Stimulated activated naive B cell treated with anti-CD40 and anti-IgM and Interleukin-4, amounts not matched to agents 10 μg/mL and 1 μg/mL and 100 μg/mL, for 72 hours (primary cell): ENCODE measurements around the gene SEC62.

ENCODE experiments used
- ATAC-seq, 2 donors: fragments of 150-1000 bp; cut with Tn5 transposase; replicated peaks; 2 replicates each; pipeline ENCODE4 v1.10.0; 2021; ENCODE audit warnings: moderate library complexity in 1 of 2
- DNase-seq: peaks from one replicate; pipeline ENCODE4 v3.0.0; 2021
- H3K27ac Mint-ChIP-seq: one replicate; pipeline ENCODE4 v1.8.0; 2022; ENCODE audit warnings: mild to moderate bottlenecking, mixed read lengths
- H3K27me3 Mint-ChIP-seq, 2 donors: one replicate each; pipeline ENCODE4 v1.8.0; 2022; ENCODE audit warnings: mixed read lengths in 2 of 2
- H3K36me3 Mint-ChIP-seq, 2 donors: one replicate each; pipeline ENCODE4 v1.8.0; 2022; ENCODE audit warnings: mixed read lengths in 2 of 2, mild to moderate bottlenecking in 1 of 2
- H3K4me1 Mint-ChIP-seq, 2 donors: one replicate each; pipeline ENCODE4 v1.8.0; 2022; ENCODE audit warnings: mixed read lengths in 2 of 2, mild to moderate bottlenecking in 1 of 2
- H3K4me3 Mint-ChIP-seq, 2 donors: one replicate each; pipeline ENCODE4 v1.8.0; 2022; ENCODE audit warnings: mild to moderate bottlenecking in 2 of 2, mixed read lengths in 2 of 2, moderate library complexity in 1 of 2
- H3K9me3 Mint-ChIP-seq, 2 donors: one replicate each; pipeline ENCODE4 v1.8.0; 2022; ENCODE audit warnings: mixed read lengths in 2 of 2, mild to moderate bottlenecking in 1 of 2

SEC62 gene

GRCh38 chr3:169966428-169966950, at the start of gene SEC62:
Gene SEC62 (plus strand): TSS chr3:169966807. CDS start chr3:169966823, 16 bp downstream.
- peak within 1 kb of the TSS; percentile 100 for H3K27ac Mint-ChIP-seq
- ATAC-seq: peak; percentile 87 to 91
- H3K4me1 Mint-ChIP-seq: peaks cover 29 to 79% of the 10 kb centered on the region in 2 donors
- peak within 1 kb of the TSS; percentile 96 to 99 for H3K4me3 Mint-ChIP-seq
- H3K36me3 Mint-ChIP-seq: peaks cover 19 to 38% of the 10 kb centered on the region in 2 donors
- DNase-seq: peak; percentile 92
- H3K9me3 Mint-ChIP-seq: peaks cover 7 to 15% of the 10 kb centered on the region in 2 donors
- H3K27me3 Mint-ChIP-seq: no peaks in the 10 kb centered on the region

GRCh38 chr3:169923189-169923588, 43.4 kb upstream of the SEC62 start:
- no peak overlapping the region for H3K27ac Mint-ChIP-seq
- no peaks in the 10 kb centered on the region for H3K4me1 Mint-ChIP-seq
- no peaks in the 10 kb centered on the region for H3K36me3 Mint-ChIP-seq
- DNase-seq: no peak
- no peak overlapping the region for H3K4me3 Mint-ChIP-seq
- H3K27me3 Mint-ChIP-seq: no peaks in the 10 kb centered on the region
- ATAC-seq: no peak
- no peaks in the 10 kb centered on the region for H3K9me3 Mint-ChIP-seq

GRCh38 chr3:169923831-169924230, 42.8 kb upstream of the SEC62 start:
- no peak overlapping the region for H3K4me3 Mint-ChIP-seq
- H3K9me3 Mint-ChIP-seq: no peaks in the 10 kb centered on the region
- ATAC-seq (no peak), DNase-seq (no peak)
- H3K27me3 Mint-ChIP-seq: no peaks in the 10 kb centered on the region
- H3K36me3 Mint-ChIP-seq: no peaks in the 10 kb centered on the region
- no peaks in the 10 kb centered on the region for H3K4me1 Mint-ChIP-seq
- H3K27ac Mint-ChIP-seq: peak overlapping the region; percentile 33

GRCh38 chr3:169929830-169930519, 36.6 kb upstream of the SEC62 start:
- H3K4me1 Mint-ChIP-seq: peaks cover 37 to 50% of the 10 kb centered on the region in 2 donors
- peaks cover 3 to 5% of the 10 kb centered on the region in 2 donors for H3K36me3 Mint-ChIP-seq
- H3K27ac Mint-ChIP-seq: peak overlapping the region; percentile 38
- no peak for DNase-seq
- peak; percentile 32 to 38 for ATAC-seq
- no peaks in the 10 kb centered on the region for H3K27me3 Mint-ChIP-seq
- peaks cover 2 to 7% of the 10 kb centered on the region in 2 donors for H3K9me3 Mint-ChIP-seq
- no peak overlapping the region for H3K4me3 Mint-ChIP-seq

- DNase-seq (no peak), ATAC-seq (no peak)
- Mint-ChIP-seq H3K4me3 (peak overlapping the region in 1 of 2 donors; percentile 53), H3K27me3 (no peaks in the 10 kb centered on the region), H3K9me3 (peaks cover 2 to 7% of the 10 kb centered on the region in 2 donors), H3K4me1 (peaks cover 43 to 59% of the 10 kb centered on the region in 2 donors), H3K27ac (peak overlapping the region; percentile 38), H3K36me3 (peaks cover 3 to 5% of the 10 kb centered on the region in 2 donors)
Observed at GRCh38 chr3:169930843-169931242, 35.8 kb upstream of the SEC62 start.

GRCh38 chr3:169931747-169932520, 34.7 kb upstream of the SEC62 start:
- H3K9me3 Mint-ChIP-seq: peaks cover 2 to 7% of the 10 kb centered on the region in 2 donors
- no peaks in the 10 kb centered on the region for H3K27me3 Mint-ChIP-seq
- H3K36me3 Mint-ChIP-seq: peaks cover 3 to 5% of the 10 kb centered on the region in 2 donors
- H3K4me1 Mint-ChIP-seq: peaks cover 44 to 62% of the 10 kb centered on the region in 2 donors
- peak overlapping the region; percentile 96 for H3K27ac Mint-ChIP-seq
- peak overlapping the region; percentile 66 to 68 for H3K4me3 Mint-ChIP-seq
- ATAC-seq (peak; percentile 92 to 94), DNase-seq (peak; percentile 87)

GRCh38 chr3:169939320-169939719, 27.3 kb upstream of the SEC62 start:
- Mint-ChIP-seq H3K9me3 (peaks cover 0 to 8% of the 10 kb centered on the region in 2 donors), H3K27ac (peak overlapping the region; percentile 96), H3K4me1 (peaks cover 43 to 76% of the 10 kb centered on the region in 2 donors), H3K4me3 (peak overlapping the region; percentile 73 to 80), H3K27me3 (no peaks in the 10 kb centered on the region), H3K36me3 (peaks cover 18 to 19% of the 10 kb centered on the region in 2 donors)
- ATAC-seq (peak; percentile 10 to 22), DNase-seq (no peak)

GRCh38 chr3:169939751-169940150, 26.9 kb upstream of the SEC62 start:
- Mint-ChIP-seq H3K27me3 (no peaks in the 10 kb centered on the region), H3K27ac (peak overlapping the region; percentile 97), H3K9me3 (peaks cover 0 to 8% of the 10 kb centered on the region in 2 donors), H3K36me3 (peaks cover 17 to 18% of the 10 kb centered on the region in 2 donors), H3K4me1 (peaks cover 43 to 74% of the 10 kb centered on the region in 2 donors), H3K4me3 (peak overlapping the region; percentile 73 to 82)
- DNase-seq (no peak), ATAC-seq (peak; percentile 22 to 25)

GRCh38 chr3:169940470-169941181, 26.0 kb upstream of the SEC62 start:
- Mint-ChIP-seq H3K27ac (peak overlapping the region; percentile 97), H3K27me3 (no peaks in the 10 kb centered on the region), H3K4me3 (peak overlapping the region; percentile 73 to 82), H3K36me3 (peaks cover 18 to 19% of the 10 kb centered on the region in 2 donors), H3K4me1 (peaks cover 42 to 74% of the 10 kb centered on the region in 2 donors), H3K9me3 (peaks cover 0 to 8% of the 10 kb centered on the region in 2 donors)
- ATAC-seq (peak; percentile 65 to 75), DNase-seq (peak; percentile 50)

GRCh38 chr3:169945313-169945712, 21.3 kb upstream of the SEC62 start:
- Mint-ChIP-seq H3K4me1 (peaks cover 53 to 84% of the 10 kb centered on the region in 2 donors), H3K27ac (peak overlapping the region; percentile 98), H3K4me3 (peak overlapping the region; percentile 30 to 71), H3K9me3 (peaks cover 2 to 4% of the 10 kb centered on the region in 2 donors), H3K27me3 (no peaks in the 10 kb centered on the region), H3K36me3 (peaks cover 12 to 17% of the 10 kb centered on the region in 2 donors)
- DNase-seq (peak; percentile 87), ATAC-seq (peak; percentile 87 to 90)

- H3K4me3 Mint-ChIP-seq: no peak overlapping the region
- peaks cover 50 to 74% of the 10 kb centered on the region in 2 donors for H3K4me1 Mint-ChIP-seq
- DNase-seq (no peak), ATAC-seq (no peak)
- peak overlapping the region; percentile 98 for H3K27ac Mint-ChIP-seq
- peaks cover 2 to 4% of the 10 kb centered on the region in 2 donors for H3K9me3 Mint-ChIP-seq
- H3K27me3 Mint-ChIP-seq: no peaks in the 10 kb centered on the region
- peaks cover 12 to 17% of the 10 kb centered on the region in 2 donors for H3K36me3 Mint-ChIP-seq
Observed at GRCh38 chr3:169946336-169946735, 20.3 kb upstream of the SEC62 start.

- peaks cover 54 to 79% of the 10 kb centered on the region in 2 donors for H3K4me1 Mint-ChIP-seq
- DNase-seq: no peak
- H3K9me3 Mint-ChIP-seq: peaks cover 6 to 7% of the 10 kb centered on the region in 2 donors
- H3K27me3 Mint-ChIP-seq: no peaks in the 10 kb centered on the region
- peaks cover 13% of the 10 kb centered on the region in 2 donors for H3K36me3 Mint-ChIP-seq
- H3K27ac Mint-ChIP-seq: peak overlapping the region; percentile 98
- peak overlapping the region; percentile 26 to 51 for H3K4me3 Mint-ChIP-seq
- peak; percentile 55 to 70 for ATAC-seq
Observed at GRCh38 chr3:169948559-169949448, 17.8 kb upstream of the SEC62 start.

- Mint-ChIP-seq H3K36me3 (peaks cover 15 to 18% of the 10 kb centered on the region in 2 donors), H3K27ac (peak overlapping the region; percentile 38), H3K4me3 (no peak overlapping the region), H3K9me3 (peaks cover 6 to 10% of the 10 kb centered on the region in 2 donors), H3K27me3 (no peaks in the 10 kb centered on the region), H3K4me1 (peaks cover 48 to 76% of the 10 kb centered on the region in 2 donors)
- ATAC-seq (no peak), DNase-seq (no peak)
Observed at GRCh38 chr3:169952045-169952444, 14.6 kb upstream of the SEC62 start.
